Dedifferentiated amniotic fluid mesenchymal stem cell (primary cell): ENCODE results near the gene CCNG2.

Experiments used
- DNase-seq: peaks from one replicate; pipeline ENCODE4 v3.0.0-alpha.2; 2016; ENCODE audit errors: extremely low spot score

CCNG2 gene

DNA sequence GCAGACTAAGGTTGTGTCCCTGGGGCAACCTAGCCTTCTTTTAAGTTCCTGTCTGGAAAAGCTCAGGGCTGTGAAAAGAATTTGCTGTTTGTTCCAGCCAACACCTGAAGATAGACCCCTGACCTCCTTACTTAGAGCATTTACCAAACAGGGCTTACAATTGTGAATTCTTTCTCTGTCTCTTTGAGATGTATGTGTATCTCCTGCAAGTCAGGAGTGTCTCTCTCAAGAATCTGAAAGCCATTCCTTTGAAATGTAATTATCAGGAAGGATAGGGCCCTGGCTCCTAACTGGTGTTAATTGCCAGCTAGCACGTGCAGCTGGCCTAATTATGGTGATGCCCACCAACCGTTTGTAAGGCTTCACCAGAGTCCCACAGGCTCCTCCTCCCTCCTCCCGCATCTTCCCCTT lies 18.2 kb downstream of the CCNG2 start:
- DNase-seq: no peak

DNA sequence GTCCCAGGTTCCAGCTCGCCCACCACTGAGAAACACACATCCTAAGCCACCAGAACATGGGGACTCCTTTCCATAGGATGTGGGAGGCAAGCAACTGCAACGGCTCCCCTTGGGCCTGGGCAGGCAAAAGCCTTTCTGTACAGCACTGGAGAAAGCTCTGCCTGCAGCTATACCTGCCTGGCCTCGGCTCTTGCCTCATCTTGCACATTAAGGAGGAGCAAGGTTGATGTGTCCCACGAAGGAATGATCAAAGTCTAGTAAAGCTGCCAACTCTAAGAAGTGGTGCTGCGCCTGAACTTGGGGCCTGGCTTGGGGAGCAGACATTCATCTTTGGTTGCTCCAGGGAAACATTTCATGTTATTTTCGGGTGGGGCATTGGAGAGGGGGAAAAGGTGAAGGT lies 19.6 kb downstream of the CCNG2 start:
- DNase-seq: no peak

DNA sequence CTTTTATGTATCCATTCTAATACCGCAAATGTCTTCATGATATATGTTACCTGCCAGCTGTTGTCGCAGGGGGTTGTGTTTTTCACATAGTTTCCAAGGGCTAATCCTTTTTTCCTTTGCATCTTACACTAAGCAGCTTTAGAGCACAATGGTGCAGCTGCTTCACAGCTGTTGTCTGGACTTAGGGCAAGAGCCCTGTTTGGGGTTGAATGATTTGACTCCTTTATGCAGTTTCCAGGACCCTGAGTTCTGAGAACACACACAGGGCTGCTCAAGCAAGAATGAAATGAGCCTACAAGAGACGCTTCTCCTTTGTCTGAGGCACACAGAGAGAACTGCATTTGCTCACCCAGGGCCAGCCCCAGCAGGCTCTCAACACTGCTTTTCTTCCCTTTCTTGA lies 20.2 kb downstream of the CCNG2 start:
- no peak for DNase-seq

DNA sequence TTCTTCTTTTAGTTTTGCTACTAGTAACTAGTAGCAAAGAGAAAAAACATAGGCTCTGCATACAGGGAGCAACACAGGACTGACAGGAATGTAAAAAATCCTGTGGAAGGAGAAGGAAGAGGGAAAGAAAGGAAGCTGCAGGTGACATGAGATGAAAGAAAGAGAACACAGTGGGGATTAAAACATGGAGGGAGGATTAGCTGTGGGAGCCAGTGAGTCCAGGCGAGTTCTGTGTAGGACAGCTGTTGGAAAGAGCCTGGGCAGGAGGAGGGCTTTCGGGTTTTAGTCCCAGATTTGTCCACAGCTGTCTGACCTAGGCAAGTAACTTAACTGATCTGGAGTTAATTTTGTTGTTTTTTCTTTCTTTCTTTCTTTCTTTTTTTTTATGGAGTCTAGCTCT lies 21.6 kb downstream of the CCNG2 start:
- no peak for DNase-seq

DNA sequence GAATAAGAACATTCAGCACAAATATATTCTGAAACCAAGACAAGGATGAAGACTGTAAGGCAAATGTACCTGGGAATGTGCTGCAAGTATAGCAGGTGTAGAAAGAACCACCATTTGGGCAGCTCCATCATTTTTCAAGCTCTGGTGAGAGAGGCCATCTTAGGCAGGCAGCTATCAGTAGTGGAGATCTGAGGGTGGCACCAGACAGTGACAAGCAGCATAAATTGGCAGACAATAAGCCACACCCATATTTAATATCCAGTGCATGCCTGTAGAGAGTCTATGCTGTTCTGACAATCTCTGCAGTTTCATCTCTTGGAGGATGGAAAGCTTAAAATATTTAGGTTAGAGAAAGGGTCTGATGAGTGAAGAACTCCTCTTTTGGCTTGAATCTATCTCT lies 22.5 kb downstream of the CCNG2 start:
- no peak for DNase-seq

DNA sequence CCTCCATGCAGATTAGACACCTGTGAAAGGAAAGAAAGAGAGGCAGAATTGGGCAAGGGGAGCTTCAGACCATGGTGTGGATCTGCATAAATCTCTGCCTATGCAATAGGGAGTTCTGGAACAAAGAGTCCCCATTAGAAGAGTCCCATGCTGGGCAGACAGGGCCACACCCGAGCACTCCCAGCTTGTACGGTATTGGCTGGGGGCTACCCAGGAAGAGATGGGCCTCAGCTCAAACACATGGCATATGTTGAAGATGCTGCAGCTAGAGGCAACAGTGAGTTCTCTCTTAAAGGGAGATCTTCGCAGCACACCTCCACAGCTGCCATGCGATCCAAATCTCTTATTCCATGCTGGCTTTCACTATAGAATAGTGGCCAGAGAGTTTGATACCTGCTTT lies 24.7 kb downstream of the CCNG2 start:
- DNase-seq: no peak

DNA sequence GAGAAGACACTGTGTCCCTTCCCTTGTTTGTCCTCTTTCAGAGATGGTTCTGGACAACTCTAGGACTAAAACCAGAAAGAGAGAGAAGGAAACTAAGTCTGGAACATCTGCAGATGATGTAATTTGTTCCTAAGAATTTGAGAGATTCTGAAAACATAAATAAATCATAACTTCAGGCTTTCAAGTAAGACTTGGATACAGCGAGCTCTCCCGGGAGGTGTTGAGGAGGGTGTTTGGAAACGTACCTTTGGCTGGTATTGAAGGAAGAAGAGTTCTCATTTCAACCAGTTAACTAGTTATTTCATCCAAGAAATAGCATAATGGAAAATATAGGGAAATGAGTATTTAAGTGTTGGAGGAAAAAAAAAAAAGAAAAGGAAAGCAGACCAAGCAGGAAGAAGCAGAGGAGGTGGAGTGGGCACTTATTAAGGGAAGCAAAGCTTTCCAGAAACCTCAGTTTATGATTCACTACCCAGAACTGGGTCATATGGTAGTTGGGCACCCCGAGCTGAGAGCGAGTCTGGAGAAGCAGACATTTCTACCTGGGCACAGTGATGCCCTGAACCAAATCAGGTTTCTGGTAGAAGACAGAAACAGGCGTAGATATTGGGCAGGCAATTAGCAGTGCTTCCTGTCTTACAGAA lies 26.9 kb downstream of the CCNG2 start:
- DNase-seq: no peak

DNA sequence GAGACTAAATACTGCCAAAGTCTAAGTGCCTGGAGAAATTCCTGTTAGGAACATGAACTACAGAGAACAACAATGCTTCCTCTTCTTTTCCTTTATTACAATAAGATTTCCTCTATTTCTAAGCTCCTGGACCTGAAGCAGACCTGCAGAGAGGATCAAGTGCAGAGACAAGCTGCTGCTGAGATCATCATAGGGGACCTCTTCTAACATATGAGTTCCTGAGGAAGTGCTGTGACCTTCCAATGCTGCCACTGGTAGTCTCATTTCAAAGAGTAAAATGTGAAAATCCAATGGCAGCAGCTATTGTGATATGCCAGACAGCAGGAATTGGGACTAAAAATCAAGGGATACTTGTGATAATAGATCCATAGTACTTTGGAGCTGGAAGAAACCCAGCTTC lies 28.0 kb downstream of the CCNG2 start:
- no peak for DNase-seq

DNA sequence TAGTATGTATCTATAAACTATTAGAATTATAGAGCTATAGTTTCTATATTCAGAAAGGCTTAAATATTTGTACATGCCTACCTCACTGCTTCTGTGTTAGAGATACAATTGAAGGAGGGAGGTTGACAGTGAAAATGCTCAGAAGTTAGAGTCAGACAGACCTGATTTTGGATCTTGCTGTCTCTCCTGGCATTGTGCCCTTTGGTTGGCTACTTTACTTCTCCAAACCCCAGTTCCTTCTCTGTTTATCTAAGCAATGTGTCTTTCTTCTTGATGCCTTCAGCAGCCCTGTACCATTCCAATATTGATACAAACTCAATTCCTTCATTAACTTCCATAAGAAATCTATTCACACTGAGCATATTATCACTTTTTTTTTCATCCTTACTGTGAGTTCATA lies 28.7 kb downstream of the CCNG2 start:
- DNase-seq: no peak

DNA sequence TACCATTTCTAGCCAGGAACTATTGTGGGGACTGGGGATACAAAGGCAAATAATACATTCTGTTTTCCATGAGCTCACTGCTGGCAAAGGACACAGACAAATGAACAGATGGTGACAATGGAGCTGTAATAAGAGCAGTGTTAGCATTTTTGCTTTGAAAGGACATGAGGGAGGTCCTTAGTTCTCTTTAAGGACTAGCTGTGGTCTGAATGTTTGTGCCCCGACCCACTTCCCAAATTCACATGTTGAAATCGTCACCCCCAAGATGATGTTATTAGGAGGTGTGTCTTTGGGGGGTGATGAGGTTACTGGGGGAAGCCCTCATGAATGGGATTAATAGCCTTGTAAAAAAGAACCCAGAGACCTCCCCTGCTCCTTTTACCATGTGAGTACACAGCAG lies 30.3 kb downstream of the CCNG2 start:
- DNase-seq: no peak

DNA sequence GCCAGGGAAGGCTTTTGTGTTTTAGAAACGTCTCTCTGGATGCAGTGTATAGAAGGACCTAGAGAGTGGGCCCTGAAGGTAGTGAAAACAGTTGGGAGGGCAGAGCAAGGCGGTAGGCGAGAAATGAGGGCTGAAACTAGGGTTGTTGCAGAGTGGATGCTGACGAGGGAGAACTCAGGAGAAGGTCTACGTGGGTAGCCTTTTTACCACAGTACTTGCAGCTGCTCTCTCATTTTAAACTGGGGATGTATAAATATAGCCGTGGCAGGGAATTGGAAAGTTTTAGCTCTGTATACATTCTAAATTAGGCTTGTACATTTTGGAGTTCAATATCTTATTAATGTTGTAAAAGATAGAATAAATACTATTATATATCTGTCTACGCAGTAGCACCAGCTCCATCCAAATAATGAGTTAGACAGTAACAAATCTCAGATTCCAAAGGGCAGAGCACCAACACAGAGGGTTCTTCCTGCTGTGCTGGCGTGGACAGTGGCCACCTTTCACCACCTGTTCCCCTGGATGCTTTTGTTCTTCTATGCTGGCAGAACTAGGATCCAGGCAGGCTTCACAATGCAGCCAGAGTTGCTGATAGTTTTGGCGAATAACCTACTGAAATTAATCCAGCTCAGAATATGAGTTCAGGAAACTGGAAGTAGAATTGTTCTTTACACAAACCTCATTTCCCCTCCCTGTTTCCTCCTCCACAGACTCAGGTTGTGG lies 31.7 kb downstream of the CCNG2 start:
- no peak for DNase-seq

DNA sequence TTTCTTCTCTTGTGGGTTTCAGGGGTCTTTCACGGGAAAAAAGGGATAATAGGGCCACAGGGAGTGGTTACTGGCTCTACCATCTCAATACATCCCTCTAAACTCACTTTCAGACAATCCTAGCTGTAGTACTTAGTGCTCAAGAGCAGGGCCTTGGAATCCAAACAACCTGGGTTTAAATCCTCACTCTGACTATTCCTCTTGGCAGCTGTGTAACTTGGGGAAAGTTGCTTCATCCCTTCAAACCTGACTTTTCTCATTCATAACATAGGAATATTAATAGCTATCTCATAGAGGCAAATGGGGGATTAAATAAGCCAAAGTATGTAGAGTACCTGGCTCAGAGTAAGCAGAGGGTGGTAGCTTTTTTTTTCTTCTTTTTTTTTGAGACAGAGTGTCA lies 32.4 kb downstream of the CCNG2 start:
- DNase-seq: no peak

DNA sequence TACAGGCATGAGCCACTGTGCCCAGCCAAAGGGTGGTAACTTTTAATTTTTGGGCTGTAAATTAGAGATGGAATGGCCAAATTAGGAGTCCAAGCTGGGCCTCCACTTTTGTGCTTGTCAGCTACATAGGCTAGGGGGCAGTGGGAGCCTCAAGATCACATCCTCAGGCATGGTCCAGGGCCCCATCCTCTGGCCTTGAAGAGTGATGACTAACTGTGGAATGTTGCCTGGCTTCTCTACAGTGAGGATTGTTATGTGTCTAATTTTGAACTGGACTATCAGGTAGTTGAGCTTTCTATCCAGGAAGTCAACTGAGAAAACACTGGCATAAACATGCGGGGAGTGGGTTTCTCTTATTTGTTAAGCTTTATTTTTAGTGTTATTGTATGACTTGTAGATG lies 33.0 kb downstream of the CCNG2 start:
- no peak for DNase-seq

DNA sequence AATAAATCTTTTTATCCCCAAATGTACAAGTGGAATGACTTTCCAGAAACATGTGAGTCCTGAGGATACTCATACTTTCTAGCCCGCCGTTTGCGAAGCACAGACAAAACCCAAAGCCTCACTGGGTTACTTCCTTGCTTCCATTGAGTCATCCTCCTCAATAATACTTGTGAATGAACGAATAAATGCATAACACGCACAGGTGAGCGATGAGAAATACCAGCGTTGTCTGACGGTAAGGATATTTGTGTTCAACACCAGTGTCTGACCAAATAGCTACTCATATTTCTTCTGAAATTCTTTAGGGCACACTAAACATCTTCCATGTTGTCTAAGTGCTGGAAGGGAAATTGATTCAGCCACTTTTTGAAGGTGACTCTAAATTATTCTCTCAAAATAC lies 36.0 kb downstream of the CCNG2 start:
- no peak for DNase-seq

DNA sequence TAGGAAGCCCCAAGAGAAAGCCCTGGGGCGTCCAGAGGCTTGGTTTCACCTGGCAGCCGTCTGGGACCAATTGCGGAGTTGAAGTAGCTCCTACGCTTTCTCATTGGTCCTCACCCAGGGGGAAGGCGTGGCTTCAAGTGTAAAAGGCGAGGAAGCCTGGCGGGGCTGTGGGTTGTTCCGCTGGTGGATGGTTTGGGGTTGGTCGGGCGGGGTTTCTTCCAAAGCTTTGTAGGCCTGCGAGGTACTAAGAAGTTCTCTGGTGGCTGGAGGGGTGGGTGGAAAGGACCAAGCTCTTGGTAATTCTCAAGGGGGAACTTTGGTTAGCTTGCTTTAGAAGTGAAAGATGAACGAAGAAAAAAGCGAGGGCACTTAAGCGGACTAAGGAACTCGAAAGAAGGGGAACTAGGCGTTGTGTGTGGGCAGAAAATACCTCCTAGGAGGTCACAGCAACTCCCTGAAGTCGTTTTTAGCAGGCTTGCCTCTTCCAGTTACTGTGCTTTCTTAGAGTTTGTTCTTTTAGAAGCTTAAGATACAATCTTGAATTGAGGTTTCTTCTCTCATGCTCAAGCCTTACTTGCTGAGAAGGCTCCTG lies 36.6 kb downstream of the CCNG2 start:
- no peak for DNase-seq

DNA sequence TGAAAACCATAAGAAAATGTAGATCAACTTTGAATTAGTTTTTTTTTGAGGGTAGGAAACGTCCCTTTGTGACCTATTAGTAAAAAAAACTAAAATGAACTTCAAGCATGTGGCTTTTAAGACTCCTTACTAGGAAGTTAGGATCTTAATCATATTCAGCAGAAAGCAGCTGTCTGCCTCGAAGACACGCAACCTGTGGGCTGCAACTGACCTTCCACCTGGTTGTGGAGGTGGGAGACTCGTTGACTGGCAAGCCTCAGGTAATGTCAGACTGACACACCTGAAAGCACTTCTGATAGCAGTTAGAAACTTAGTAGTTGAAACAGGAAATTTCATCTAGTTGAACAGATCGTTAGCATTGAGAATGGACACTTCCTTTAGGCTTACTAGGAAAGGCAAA lies 37.4 kb downstream of the CCNG2 start:
- no peak for DNase-seq

DNA sequence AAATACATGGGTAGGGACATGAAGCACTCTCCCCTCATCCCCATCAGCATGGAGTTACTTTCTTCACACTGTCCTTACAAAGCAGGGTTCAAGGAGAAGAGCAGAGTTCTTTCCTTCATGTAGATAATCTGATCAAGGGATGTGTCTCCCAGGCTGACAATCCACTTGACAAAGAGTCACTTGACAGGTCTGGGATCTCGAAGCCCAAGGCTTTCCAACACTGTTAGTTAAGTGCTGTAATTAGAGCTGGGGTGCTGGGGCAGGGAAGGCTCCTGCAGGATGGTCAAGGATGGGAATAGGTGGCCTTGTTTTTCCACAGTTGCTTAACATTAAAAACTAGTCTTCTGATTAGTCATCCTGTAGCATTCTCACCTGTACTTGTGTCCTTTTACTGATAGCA lies 38.0 kb downstream of the CCNG2 start:
- DNase-seq: no peak

DNA sequence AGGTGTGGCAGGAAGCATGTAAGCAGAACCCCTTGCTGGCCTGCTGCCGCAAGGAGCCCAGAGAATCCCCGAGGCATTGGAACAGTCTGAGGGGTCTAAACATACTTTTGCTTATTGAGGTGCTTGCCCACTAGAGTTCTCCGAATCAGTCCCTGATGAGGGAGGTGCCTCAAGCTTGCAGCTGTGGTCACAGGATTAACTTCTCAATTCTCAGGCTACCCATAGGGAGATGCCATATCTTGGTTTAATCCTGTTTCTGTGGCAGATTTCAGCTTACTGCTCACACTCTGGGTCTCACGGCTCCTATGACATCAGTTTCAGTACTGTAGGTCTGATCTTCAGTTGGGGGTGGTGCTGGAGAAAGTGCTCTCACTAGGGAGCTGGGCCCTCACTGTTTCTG lies 39.9 kb downstream of the CCNG2 start:
- DNase-seq: no peak

DNA sequence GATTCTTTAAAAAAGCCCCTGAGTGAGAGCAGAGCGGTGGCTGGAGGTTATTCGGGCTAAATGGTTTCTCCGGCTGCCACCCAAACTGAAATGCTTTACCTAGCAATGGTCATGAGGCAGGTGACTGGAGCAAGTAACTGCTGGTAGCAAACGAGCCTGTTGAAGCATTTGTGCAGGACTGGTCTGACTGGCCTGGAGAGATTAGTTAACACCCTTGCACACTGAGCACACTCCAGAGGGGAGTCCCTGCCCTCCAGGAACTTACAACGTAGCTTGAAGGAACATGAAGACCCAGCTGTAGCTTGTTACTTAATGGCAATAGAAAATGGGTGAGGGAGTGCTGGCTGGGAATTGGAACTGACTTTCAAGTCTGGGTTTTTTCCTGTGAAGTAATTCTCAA lies 40.4 kb downstream of the CCNG2 start:
- no peak for DNase-seq

DNA sequence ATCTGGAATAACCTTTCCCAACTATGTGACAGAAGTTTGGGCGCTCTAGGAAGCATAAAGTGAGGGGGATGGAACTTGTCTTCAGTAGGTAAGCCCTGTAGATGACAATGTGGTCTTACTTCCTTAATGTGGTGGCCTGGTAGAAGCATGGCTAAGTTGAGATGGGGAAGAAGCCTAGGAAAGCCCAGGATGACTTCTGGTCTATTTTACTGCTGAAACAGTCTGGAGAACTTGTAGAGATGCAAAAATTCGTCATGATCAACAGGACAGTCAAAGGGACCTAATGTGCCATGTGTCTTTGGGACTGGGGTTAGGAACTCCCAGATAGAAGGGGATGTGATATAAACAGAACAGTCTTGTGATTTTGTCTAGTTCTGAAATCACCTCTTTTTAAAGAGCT lies 40.8 kb downstream of the CCNG2 start:
- DNase-seq: no peak

DNA sequence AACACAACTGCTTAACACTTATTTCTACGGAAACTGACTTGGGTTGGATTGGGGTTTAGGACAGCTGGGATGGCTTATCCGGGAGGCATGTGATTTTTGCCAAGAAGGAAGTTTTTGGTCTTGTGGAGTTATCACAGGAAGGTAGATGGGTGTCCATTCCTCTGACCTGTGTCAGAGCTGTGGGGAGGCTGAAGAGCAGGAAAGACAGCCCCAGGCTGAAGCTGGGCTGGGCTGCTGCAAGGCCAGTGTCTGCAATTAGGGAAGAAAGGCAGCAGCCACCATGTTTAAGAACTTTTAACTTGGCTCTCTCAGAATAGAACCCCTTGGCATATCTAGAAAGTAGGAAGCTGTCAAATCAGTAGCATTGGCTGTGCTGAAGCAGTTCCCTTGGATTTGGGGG lies 42.3 kb downstream of the CCNG2 start:
- no peak for DNase-seq

DNA sequence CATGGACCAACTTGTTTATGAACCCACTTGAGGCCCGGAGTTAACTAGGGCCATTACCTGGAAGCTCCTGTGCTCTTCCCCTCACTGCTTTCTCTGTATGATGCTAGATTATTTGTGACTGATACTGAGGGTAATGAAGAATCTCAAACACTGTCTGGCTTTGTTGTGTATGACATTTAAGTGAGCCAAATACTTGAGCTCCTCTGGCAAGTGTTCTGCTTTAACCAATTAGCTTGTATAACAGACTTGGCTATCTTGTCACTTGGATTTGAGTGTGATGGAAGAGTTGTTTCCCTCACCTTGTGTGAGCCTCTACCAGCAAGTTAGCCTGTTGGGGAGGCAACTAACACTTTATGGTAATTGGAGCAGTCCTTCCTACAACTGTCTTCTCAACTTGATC lies 42.7 kb downstream of the CCNG2 start:
- no peak for DNase-seq

DNA sequence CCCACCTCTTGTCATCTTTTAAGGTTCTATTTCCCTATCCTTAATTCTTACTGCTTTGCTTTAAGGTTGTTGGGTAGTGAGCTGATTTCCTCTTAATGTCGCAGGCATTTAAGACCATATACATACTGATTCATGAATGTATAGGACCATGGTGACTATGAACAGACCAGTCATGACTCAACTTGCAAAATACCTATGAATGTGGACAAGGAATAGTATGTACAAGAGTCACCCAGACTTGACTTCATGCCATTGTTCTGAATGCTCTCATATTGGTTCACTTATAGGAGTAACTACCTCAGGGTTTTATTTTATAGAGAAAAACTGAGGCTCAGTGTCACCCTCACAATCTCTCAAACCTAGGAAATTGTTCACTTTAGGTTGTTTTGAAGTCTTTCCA lies 44.3 kb downstream of the CCNG2 start:
- no peak for DNase-seq

DNA sequence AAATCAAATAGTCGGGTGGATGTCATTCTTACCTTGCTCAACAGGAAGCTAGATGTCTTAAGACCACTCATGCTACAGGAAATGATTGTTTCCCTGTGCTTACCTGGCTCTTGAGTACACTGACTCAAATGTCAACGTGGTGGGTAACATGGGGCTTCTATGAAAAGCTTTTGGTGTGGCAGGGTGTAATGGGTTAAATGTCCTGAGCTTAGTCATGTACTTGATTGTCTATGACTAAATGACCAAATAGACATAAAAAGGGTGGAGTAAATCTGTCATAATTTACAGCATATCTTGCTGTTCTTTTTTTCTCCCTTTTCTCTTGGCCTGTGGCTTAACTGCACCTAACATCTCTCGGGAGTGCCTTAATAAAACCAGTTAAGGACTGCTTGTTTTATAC lies 44.9 kb downstream of the CCNG2 start:
- DNase-seq: no peak
